Dedifferentiated amniotic fluid mesenchymal stem cell (primary cell): ENCODE measurements around the gene GNA12.

Source experiments
- DNase-seq: peaks from one replicate; pipeline ENCODE4 v3.0.0-alpha.2; 2016; ENCODE audit errors: extremely low spot score

Gene GNA12, protein sequence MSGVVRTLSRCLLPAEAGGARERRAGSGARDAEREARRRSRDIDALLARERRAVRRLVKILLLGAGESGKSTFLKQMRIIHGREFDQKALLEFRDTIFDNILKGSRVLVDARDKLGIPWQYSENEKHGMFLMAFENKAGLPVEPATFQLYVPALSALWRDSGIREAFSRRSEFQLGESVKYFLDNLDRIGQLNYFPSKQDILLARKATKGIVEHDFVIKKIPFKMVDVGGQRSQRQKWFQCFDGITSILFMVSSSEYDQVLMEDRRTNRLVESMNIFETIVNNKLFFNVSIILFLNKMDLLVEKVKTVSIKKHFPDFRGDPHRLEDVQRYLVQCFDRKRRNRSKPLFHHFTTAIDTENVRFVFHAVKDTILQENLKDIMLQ

DNA sequence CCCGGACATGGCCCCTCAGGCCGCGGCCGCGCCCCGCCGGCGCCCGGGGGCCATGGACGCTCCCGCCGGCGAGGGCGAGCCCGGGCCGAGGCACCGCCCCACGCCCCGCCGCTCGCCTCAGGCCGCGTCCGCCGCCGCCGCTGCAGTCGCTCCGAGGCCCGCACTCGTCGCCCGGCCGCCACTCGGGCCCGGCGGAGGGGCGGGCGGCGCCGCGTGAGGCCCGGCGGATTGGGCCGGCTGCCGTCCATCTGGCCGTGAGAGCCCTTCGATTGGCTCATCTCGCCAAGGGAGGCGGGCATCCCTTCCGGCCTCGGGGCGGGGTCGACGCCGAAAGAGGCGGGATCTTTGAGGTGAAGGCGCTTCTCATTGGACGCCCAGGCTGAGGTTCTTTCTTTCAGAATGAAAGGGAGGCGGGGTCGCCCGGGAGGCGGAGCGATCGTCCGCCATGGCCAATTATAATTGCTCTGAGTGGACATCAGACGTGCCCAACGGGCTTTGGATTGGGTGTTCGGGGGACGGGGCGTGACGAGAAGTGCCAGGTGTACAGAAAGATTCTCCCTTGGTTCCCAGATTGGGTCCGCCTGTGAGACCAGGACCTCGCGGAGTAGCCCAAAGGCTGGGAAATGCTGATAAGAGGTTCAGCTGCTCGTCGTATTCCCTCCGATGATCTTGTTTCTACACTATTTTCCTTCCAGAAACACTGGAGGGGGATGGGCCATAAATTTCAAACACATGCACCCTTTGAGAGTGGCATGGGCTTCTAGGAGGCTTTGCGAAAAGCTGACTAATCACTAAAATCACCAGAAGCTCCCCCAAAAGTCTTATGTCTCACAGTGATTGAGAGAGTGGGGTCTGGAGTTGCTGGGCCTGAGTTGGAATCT is at the start of gene GNA12:
GNA12 (minus strand) TSS at position 156 of the 881 bp plus-strand sequence; CDS start at position 9, 147 bp downstream.
- peak; percentile 99 for DNase-seq

DNA sequence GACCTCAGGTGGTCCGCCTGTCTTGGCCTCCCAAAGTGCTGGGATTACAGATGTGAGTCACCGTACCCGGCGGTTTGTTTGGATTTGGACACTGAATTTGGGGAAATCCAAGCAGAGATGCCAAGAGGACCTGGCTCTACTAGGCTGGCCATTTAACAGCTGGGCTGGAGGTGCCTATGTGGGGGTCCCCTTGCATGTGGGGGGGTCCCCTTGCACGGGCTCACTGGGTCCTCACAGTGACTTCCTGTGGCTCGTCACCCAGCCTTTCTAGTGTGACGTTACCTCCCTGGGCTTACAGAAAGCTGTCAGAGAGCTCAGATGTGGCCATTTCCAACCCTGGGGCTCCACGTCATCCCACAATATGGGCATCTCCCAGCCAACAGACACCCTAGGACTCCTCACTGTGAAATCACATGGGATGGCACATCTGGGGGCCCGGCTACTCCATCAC is 49.3 kb upstream of the GNA12 start:
- no peak for DNase-seq

DNA sequence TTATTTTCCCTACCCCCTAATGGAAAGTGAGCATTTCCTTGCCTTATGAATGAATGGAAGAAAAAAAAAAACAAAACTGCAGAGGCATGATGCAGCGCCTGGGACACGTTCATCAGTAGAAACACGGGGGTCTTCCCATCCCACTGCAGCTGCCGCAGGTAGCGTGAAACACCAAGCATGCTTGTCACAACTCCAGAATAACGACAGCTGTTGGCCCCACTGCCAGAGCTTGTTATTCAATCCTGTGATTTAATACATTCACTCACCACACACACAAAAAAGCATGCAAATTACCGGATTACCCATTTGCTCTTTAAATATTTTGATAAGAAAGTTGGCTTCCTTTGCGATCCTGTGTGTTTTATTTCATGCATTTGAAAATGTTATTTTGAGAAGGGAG is 48.4 kb upstream of the GNA12 start:
- DNase-seq, result no peak

DNA sequence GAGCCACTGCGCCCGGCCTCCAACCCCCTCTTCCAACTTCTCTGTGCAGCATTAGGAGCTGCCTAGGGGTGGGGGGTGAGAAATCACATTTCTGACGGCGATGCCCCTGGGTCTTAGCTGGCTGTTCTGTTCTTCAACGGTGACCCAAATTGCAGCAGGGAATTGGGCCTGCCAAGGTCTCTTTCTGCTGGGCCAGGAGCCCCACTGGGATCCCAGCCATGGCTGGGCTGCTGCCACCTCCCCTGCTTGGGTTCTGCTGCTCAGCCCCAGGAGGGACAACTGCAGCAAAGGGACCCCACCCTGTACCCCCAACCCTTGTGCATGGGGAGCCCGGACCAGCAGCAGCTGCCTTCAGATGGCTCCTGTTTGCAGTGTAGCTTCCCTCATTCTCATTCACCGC is 43.7 kb upstream of the GNA12 start:
- DNase-seq, result no peak

DNA sequence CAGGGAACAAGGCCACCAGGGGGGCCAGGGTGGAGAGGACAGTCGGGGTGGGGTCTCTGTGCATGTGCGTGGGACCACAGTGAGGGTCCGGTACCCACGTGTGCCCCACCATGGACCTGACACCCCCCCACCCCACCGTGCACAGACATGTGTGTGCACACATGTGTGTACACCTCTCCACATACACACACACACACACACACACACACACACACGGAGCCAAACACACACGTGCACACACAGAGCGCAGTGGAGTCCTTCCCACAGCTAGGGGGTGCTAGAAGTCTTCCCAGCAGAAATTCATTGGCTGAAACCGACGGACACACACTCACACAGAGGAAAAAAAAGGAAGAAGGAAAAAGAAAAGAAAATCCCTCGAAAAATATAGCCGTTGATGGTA is 42.8 kb upstream of the GNA12 start:
- DNase-seq, result peak; percentile 76

DNA sequence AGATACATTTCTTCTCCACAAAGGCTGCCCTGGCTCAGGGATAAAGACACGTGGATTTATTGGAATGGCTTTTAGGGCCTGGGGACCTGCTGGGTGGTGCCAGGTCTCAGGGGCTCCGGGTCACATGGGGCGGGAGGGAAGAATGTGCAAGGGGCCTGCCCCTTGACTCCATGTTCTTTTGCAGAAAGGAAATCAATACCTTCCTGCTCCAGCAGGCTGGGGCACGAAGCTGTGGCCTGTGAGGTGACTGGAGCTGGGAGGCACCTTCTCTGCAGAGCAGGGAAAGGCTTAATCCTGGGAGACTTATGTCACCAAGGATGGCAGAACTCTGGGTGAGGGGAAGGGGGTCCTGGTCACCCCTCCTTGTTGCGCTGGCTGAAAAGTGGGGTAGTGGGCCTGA is 42.3 kb upstream of the GNA12 start:
- DNase-seq, result no peak

DNA sequence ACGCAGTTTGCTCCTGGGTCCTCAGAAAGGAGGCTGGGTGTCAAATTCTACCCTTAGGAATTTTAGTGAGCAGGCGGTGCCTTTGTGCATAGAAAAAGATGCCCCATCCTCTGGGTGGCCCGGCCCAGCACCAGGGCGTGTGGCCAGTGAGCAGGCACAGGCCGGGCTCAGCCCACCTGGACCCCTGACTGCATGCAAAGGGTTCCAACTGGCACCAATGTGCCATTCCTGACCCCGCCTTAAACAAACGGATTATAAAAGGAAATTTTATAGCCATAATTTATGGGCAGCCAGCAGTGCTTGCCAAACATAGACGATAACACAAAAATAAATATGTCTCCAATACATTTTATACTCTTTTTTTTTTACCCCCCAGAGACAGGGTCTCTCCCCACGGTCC is 40.1 kb upstream of the GNA12 start:
- no peak for DNase-seq

DNA sequence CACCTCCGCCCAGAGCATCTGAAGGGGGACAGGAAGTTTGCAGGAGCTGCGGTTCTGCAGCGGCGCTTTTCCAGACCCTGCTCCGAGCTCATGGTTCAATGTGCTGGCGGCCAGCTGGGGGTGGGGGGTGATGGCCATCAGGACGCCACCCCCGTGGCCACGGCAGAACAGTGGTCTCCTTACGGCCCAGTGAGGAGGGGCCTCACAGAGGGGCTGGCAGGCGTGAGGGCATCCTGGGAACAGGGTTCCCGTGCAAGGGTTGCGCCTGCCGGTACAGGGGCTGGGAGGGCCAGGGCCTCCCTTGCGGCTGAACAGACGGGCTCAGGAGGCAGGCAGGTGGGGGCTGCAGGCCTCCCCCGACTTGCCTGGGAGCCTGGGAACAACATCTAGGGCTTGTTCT is 39.0 kb upstream of the GNA12 start:
- no peak for DNase-seq

DNA sequence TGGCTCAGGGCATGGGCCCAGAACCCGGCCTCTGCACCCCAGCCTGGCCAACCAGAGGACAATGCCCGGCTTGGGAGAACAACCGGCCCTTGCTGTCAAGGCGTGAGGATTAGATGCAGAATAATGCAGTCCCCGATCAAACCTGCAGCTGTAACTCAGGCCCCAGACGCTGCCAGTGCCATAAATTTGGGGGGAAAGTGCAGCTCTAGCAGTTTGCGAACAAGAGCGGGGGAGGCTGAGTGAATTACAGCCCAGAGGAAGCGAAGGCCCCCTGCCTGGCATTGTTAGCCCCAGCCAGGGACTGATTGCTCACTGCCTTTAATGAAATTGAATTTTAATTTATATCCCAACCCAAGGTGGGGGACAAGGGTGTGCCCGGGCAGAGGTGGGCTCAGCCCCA is 38.0 kb upstream of the GNA12 start:
- no peak for DNase-seq

DNA sequence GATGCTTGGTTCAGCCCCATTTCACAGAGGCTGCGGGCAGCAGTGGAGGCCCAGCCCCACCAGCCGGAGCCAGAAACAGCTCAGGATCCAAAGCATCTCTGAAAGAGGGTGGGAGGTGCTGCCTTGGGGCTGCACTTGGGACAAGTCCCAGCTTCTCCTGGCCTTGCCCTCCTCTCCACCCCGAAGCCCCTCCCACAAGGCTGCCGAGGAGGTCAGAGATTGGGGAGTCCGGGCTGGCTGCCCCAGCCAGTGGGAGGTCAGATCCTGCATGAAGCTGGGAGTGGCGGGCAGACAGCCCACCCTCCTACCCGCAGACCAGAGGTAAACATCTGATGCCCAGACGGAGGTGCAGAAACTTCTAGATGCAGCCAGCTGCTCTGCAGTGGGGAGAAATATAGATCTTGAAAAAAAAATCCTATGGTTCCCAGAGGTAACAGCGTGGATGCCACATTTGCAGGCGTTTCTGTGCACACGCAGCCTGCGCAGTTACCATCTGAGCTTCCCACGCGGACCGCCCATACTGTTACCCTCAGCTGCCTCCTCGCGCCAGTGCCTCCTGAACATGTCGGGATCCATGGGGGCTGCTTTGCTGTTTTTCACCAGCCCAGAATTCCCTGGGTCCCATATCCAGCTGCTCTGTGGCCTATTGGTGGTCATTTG is 36.9 kb upstream of the GNA12 start:
- no peak for DNase-seq

DNA sequence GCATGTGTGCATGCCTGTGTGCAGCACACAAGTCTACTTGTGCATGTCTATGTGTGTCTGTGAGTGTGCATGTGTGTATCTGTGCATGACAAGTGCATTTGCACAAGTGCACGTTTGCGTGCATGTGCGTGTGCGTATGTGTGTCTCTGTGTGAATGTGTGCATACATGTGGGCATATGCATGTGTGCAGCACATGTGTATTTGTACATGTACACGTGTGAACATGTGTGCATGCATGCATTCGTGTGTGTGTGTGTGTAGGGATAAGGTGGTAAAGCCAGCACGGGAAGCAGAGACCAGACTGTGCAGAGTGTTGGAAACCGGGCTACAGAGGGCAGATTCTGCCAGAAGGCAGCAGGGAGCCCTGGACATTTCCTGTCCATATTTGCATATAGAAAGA is 35.9 kb upstream of the GNA12 start:
- no peak for DNase-seq

DNA sequence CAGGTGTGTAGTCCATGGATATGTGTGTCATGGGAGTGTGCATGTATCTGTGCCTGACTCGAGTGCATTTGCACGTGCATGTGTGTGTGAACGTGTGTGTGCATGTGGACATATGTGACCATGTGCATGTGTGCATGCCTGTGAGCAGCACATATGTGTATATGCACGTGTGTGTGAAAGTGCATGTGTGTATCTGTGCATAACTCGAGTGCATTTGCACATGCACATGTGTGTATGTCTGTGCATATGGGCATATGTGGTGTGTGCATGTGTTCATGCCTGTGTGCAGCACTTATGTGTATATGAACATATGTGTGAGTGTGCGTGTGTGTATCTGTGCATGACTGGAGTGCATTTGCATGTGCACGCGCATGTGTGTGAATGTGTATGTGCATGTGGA is 35.2 kb upstream of the GNA12 start:
- DNase-seq, result no peak

DNA sequence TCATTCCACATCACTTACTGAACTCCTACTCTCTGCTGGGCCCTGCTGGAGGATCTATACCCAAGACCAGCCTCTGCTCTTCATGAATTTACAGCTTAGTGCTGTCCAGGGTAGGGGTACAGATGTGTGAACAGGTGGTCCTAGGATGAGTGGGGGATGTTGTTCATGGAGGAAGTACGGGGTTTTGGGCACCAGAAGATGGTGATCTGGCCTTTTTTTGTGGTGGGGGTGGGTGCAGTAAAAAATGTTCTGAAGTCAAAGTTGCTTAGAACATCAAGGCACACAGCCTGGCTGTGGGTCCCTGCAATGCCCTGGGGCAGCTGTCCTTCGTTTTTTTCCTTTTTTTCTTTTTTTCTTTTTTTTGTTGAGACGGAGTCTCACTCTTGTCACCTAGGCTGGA is 34.2 kb upstream of the GNA12 start:
- DNase-seq, result no peak

DNA sequence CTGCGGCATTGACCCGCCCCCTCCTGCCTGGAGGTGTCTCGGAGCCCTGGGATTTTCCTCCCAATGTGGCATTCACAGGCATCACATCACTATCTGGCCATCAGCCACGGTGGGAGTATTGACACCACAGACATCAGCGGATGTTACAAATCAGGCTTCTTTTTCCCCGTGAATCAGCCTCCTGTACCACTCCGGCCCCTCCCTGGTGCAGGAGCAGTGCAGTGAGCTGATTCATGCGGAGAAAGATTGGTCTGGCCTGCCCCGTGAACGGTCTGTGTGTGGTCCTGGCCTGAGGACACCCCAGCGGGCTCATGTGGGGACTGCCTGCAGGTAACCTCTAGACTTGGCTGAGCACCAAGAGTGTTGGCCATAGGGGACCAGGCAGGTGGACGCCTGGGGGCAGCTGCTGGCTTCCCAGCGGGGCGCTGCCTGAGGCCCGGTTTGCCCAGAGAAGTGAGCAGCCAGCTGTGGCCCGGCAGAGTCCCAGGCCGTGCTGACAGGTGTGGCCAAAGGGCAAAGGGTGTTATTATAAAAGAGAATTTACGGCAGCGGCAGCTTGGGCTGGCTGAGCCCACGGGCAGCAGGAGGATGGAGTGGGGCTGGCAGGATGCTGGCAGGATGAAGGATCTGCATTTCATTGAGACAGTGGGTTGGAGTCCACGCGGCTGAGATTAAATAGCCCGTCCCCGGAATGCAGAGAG is 32.1 kb upstream of the GNA12 start:
- DNase-seq, result no peak

DNA sequence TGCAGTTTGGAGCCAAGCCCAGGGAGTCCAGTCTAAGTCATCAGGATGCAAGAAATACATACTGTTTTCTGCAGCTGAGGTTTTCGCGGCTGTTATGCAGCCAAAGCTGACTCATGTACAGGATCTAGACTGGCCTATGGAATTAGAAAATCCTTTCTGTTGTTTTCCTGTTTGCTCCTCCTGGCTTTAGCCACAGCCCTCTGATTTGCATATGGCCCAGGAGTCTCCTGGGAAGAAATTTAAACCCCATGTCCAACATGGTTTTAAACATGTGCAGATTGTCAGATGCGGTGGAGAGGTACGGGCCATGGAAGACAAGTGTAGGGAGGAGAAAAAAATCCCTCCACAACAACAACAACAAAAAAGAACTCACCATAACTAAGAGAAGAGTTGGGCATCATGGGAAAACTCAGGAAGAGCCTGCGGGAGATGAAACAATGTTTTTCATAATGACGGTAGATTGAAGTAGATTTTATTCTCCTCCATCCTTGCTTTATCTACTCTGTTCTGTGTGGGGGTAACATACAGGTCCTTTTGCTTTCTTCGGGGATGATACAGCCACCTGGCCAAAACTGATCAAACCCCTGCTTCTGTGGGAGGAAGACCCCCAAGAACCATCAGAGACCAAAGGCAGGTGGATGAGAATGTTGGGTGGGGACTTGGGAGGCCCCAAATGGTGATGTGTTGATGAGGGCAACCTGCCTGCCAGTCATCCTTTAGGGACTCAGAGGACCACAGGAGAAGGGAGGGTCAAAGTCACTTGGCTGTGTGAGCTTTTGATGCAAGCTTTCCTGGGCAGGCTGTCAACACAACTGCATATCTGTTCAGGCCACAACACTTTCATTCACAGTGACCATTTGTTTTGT is 29.8 kb upstream of the GNA12 start:
- peak; percentile 60 for DNase-seq

DNA sequence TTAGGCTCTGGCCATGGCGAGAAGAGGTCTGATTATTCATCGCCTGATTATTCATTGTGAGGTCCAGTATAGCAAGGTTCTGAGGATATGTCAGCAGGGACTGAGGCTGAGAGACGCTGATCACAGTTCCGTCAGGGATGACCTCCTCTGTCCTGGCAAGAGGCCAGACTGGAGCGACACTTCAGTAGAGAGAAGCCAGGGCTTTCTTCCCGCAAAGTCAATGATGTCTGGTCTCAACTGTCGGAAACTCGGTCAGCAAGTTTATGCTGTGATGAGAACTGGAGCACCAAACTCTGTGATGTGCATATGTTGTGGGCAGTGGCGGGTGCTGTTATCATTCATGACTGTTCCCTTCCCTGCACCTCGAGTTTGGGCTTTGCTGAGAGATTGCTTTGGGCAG is 29.0 kb upstream of the GNA12 start:
- no peak for DNase-seq

DNA sequence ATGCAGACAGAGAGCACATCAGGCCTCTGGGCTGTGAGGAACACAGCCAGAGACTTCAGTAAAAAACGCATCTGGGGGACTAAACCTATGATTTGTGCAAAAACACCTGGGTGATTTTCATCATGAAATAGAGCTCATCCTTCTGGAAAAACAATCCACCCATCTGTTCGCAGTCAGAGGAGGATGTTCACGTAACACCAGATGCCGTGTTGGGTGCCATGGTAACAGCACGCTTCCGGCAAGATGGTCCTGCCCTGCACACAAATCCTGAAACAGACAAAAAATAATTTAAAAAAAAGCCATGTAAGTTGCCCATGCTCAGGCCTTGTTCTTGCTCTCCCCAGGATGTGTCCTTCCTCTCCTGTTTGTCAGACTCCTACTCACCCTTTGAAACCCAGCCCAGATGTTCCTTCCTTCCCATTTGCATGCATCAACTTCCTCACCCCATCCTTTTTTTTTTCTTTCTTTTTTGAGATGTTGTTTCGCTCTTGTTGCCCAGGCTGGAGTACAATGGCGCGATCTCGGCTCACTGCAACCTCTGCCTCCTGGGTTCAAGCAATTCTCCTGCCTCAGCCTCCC is 28.3 kb upstream of the GNA12 start:
- no peak for DNase-seq

DNA sequence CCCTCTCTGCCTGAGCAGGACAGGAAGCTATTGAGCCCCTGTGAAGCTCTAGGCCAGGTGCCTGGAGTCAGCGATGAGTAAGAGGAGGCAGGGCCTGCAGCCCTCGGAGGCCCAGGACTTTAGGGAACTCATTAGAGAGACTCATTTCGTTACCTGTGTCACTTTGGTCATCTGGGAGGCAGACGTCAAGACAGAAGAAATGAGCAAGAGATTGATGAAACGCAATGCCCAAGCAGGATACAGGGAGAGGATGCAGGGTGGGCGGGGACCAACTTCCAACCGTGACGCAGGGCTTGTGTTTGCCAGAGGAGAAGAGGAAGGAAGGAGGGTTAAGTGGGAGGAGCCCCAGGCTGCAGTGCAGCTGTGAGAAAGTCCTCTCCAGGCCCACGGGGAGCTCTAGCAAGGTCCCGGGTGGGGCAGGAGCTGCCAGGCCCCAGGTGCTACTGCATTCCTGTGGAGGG is 26.4 kb upstream of the GNA12 start:
- DNase-seq, result no peak

DNA sequence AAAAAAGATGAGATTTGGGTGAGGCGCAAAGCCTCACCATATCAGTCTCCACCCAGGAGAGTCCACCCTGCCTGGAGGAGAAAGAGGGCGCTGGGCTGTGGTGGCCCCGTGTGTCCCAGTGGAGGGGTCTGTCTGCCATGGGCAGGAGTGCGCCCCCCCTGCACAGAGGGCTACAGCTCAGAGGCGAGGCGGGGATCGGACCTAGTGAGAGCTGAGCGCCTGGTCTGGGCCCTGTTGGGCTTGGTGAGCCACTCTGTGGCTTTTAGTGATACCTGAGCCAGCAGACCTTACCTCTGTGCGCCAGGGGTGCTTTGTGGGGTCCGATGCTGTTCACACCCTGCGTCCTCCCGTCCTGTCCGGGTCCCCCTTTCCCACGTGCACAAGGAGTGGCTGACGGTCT is 25.9 kb upstream of the GNA12 start:
- DNase-seq, result no peak

DNA sequence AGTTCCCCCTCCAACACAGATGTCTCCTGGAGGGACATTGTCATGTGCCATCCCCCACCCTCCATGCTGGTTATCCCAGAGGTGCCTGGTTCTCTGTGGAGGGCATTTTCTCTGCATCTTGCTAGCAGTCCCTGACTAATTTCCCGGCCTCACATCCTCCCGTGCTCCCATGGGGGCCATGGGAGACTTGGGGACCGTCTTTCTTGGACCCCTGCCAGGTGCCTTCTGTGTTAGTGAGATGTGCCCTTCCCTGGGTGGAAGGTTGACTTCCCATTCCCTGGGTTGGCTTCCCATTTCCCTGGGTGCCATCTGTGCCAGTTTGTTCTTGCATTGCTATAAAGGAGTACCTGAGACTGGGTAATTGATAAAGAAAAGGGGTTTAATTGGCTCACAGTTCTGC is 22.5 kb upstream of the GNA12 start:
- DNase-seq, result no peak
